OCI-LY1 (cell line): ENCODE data around the gene P2RY11.

Experiments used
- H2AFZ ChIP-seq: fragments of 200-600 bp; sonication (generic), shearing (Covaris generic); 2 replicates; pipeline ENCODE4 v1.6.0; 2014; ENCODE audit warnings: antibody characterized with exemption, mild to moderate bottlenecking, low read length
- H3F3A ChIP-seq: fragments of 200-600 bp; sonication (generic), shearing (Covaris generic); 2 replicates; pipeline ENCODE4 v1.6.0; 2014; ENCODE audit warnings: mild to moderate bottlenecking, antibody characterized with exemption, low read length, moderate library complexity; ENCODE audit not compliant: insufficient read depth
- H3K27ac ChIP-seq: fragments of 200-600 bp; sonication (generic); 2 replicates; pipeline ENCODE4 v1.5.1; 2014; ENCODE audit warnings: low read length, mixed run types, mild to moderate bottlenecking, low read depth; ENCODE audit not compliant: poor library complexity, severe bottlenecking
- H3K27me3 ChIP-seq: fragments of 200-600 bp; sonication (generic); 2 replicates; pipeline ENCODE4 v1.6.0; 2014; ENCODE audit warnings: antibody characterized with exemption, mild to moderate bottlenecking, low read length, moderate library complexity; ENCODE audit not compliant: insufficient read depth
- H3K36me3 ChIP-seq: fragments of 200-600 bp; sonication (generic); 2 replicates; pipeline ENCODE4 v1.6.1; 2014; ENCODE audit warnings: mild to moderate bottlenecking, antibody characterized with exemption, low read length, moderate library complexity, mixed read lengths; ENCODE audit not compliant: insufficient read depth
- H3K4me1 ChIP-seq: fragments of 200-600 bp; sonication (generic); 2 replicates; pipeline ENCODE4 v1.5.1; 2014; ENCODE audit warnings: mild to moderate bottlenecking, low read length, moderate library complexity; ENCODE audit not compliant: insufficient read depth, severe bottlenecking
- H3K4me2 ChIP-seq: fragments of 200-600 bp; sonication (generic), shearing (Covaris generic); 2 replicates; pipeline ENCODE4 v1.6.1; 2014; ENCODE audit warnings: low read length
- H3K4me3 ChIP-seq: fragments of 200-600 bp; sonication (generic); 2 replicates; pipeline ENCODE4 v1.5.1; 2014; ENCODE audit warnings: low read length, low read depth, mild to moderate bottlenecking, mixed read lengths; ENCODE audit not compliant: poor library complexity, severe bottlenecking
- H3K79me2 ChIP-seq: fragments of 200-600 bp; shearing (Covaris generic); 2 replicates; pipeline ENCODE4 v1.6.1; 2016; ENCODE audit warnings: mixed run types, low read length, mixed read lengths; ENCODE audit not compliant: insufficient read depth
- H3K9ac ChIP-seq: fragments of 200-600 bp; sonication (generic), shearing (Covaris generic); 2 replicates; pipeline ENCODE4 v1.6.1; 2014; ENCODE audit warnings: mild to moderate bottlenecking, low read length, mixed read lengths
- H3K9me2 ChIP-seq: fragments of 200-600 bp; sonication (generic), shearing (Covaris generic); 2 replicates; pipeline ENCODE4 v1.6.1; 2014; ENCODE audit warnings: low read depth, mild to moderate bottlenecking, low read length, mixed read lengths
- H3K9me3 ChIP-seq: fragments of 200-600 bp; shearing (Covaris generic); 2 replicates; pipeline ENCODE4 v1.6.1; 2014; ENCODE audit warnings: low read length, mixed read lengths
- H4K20me1 ChIP-seq: fragments of 200-600 bp; sonication (generic), shearing (Covaris generic); 2 replicates; pipeline ENCODE4 v1.6.0; 2016; ENCODE audit warnings: mild to moderate bottlenecking, low read length; ENCODE audit not compliant: insufficient read depth
- EZH2 ChIP-seq: fragments of 200-600 bp; sonication (generic), shearing (Covaris generic); IDR thresholded peaks from 2 replicates; pipeline ENCODE4 v1.8.0; 2017; ENCODE audit warnings: borderline replicate concordance, mixed run types, mild to moderate bottlenecking, antibody characterized with exemption, low read length, moderate library complexity, mixed read lengths
- TF ChIP-seq, protein P1 (sequence below): fragments of 200-600 bp; sonication (generic), shearing (Covaris generic); IDR thresholded peaks from 2 replicates; pipeline ENCODE4 v1.5.1; 2017; ENCODE audit warnings: mild to moderate bottlenecking, antibody characterized with exemption, low read length, moderate library complexity, mixed read lengths

The P2RY11 gene

DNA sequence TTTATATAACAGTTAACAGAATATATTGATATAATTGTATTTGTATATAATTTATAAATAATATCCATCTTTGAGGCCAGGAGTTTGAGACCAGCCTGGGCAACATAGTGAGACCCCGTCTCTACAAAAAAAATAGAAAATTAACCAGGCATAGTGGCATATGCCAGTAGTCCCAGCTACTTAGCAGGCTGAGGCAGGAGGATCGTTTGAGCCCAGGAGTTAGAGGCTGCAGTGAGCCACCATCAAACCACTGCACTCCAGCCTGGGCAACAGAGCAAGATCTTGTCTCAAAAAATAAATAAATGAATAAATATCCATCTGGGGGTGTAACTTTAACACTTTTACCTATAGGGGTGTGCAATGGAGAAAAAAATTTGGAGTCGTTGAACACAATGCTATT is 26.7 kb upstream of the P2RY11 start:
- Histone ChIP-seq H3K9me3 (no peaks in the 10 kb centered on the region), H3K36me3 (peaks cover 9% of the 10 kb centered on the region; the same call in 1 of the 2 replicates), H3K9ac (no peak overlapping the region), H3K4me2 (no peak overlapping the region), H4K20me1 (no peaks in the 10 kb centered on the region), H3K27me3 (no peaks in the 10 kb centered on the region), H3K27ac (no peak overlapping the region), H3K9me2 (no peaks in the 10 kb centered on the region), H3K4me1 (peaks cover 15% of the 10 kb centered on the region), H2AFZ (no peak overlapping the region), H3F3A (no peaks in the 10 kb centered on the region), H3K79me2 (no peaks in the 10 kb centered on the region), H3K4me3 (no peak overlapping the region)
- TF ChIP-seq, protein P1, sequence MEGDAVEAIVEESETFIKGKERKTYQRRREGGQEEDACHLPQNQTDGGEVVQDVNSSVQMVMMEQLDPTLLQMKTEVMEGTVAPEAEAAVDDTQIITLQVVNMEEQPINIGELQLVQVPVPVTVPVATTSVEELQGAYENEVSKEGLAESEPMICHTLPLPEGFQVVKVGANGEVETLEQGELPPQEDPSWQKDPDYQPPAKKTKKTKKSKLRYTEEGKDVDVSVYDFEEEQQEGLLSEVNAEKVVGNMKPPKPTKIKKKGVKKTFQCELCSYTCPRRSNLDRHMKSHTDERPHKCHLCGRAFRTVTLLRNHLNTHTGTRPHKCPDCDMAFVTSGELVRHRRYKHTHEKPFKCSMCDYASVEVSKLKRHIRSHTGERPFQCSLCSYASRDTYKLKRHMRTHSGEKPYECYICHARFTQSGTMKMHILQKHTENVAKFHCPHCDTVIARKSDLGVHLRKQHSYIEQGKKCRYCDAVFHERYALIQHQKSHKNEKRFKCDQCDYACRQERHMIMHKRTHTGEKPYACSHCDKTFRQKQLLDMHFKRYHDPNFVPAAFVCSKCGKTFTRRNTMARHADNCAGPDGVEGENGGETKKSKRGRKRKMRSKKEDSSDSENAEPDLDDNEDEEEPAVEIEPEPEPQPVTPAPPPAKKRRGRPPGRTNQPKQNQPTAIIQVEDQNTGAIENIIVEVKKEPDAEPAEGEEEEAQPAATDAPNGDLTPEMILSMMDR, result no peak
- TF ChIP-seq EZH2, result no peak

DNA sequence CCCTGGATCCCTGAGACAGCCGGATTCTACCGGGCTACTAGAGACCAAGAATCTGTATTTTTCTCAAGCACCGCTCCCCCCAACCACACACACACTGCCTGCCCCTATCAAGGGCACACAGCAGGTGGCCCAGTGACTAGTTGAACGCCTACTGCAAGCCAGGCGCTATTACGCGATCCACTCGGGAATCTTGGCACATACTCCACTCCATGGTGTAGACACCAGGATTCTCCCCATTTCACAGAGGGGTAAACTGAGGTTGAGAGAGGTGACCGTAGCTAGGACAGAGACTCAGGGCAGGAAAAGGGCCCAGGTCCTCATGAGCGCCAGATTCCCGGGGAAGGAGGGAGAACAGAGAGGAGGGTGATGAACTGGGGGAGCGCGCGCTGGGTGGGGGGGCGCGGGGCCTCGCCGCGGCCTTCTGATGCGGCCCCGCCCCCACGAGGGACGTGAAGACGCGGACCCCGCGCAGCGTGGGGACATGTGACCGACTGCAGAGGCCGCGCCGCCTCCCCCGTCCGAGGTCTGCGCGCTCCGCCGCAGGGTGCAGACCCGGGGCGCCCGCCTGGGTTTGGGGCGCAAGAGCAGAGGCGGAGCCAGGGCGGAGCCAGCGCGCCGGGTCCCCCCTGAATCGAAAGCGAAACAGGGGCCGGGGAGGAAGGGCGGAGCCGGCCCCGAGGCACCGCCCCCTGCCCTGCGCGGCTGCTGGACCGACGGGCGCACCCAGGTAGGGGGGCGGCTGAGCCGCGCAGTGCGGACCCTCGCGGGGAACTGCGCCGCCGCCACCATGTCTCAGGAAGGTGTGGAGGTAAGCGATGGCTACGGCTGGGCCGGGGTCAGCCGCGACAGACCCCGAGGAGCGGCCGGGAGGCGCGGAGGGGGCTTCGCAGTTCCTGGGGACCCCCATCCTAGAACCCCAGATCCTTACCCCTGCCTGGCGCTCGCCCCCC is 25.6 kb upstream of the P2RY11 start, which contains the start of gene SHFL:
TSS of gene SHFL (plus strand) at position 677 of the 950 bp plus-strand sequence. CDS start at position 788, 111 bp downstream.
- H3F3A ChIP-seq, result no peaks in the 10 kb centered on the region; the same call in 1 of the 2 replicates
- no peaks in the 10 kb centered on the region for H4K20me1 ChIP-seq
- H3K9me2 ChIP-seq, result no peaks in the 10 kb centered on the region
- H3K9me3 ChIP-seq, result no peaks in the 10 kb centered on the region
- peak within 1 kb of the TSS; percentile 92 for H3K9ac ChIP-seq
- TF ChIP-seq, protein P1, result no peak
- no peak for TF ChIP-seq EZH2
- H3K79me2 ChIP-seq, result no peaks in the 10 kb centered on the region
- peak within 1 kb of the TSS; percentile 92 for H3K4me3 ChIP-seq
- peak within 1 kb of the TSS; percentile 3 for H3K27ac ChIP-seq
- no peaks in the 10 kb centered on the region for H3K27me3 ChIP-seq
- peak within 1 kb of the TSS; percentile 77 for H3K4me2 ChIP-seq
- H3K36me3 ChIP-seq, result peaks cover 16% of the 10 kb centered on the region; the same call in 1 of the 2 replicates
- H3K4me1 ChIP-seq, result peaks cover 15% of the 10 kb centered on the region
- H2AFZ ChIP-seq, result no peak within 1 kb of the TSS

DNA sequence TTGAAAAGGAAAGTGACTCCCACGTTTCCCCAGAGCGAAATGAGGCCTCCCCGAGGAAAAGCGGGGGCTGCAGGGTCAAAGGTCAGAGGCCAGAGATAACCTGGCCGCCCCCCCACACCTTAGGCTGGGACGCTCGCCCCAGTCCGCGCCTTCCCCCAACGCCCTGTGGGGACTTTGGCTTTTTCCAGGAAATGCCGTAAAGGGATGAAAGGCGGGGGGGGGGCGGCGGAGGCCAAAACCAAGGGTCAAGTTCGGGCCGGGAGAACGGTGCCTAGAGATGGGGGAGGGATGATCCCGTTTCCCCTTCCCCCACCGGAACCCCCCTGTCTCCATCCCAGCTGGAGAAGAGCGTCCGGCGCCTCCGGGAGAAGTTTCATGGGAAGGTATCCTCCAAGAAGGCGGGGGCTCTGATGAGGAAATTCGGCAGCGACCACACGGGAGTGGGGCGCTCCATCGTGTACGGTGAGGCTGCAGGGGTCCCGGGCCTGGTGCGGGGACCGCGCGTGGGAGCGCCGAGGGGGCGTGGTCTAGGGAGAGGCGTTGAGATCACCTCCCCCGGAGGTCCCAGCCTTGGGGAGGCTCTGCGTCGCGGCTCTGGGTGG is 24.8 kb upstream of the P2RY11 start:
- no peak overlapping the region for H2AFZ ChIP-seq
- H3F3A ChIP-seq, result no peaks in the 10 kb centered on the region; the same call in 1 of the 2 replicates
- peaks cover 15% of the 10 kb centered on the region for H3K4me1 ChIP-seq
- no peaks in the 10 kb centered on the region for H3K9me3 ChIP-seq
- no peaks in the 10 kb centered on the region for H3K9me2 ChIP-seq
- H4K20me1 ChIP-seq, result no peaks in the 10 kb centered on the region
- H3K9ac ChIP-seq, result peak overlapping the region; percentile 92
- TF ChIP-seq, protein P1, result no peak
- TF ChIP-seq EZH2, result no peak
- H3K79me2 ChIP-seq, result no peaks in the 10 kb centered on the region
- H3K27ac ChIP-seq, result peak overlapping the region; percentile 3
- peaks cover 23% of the 10 kb centered on the region; the same call in 1 of the 2 replicates for H3K36me3 ChIP-seq
- no peaks in the 10 kb centered on the region for H3K27me3 ChIP-seq
- peak overlapping the region; percentile 92 for H3K4me3 ChIP-seq
- H3K4me2 ChIP-seq, result peak overlapping the region; percentile 77
